Adrenal gland (tissue), 5 donors: ENCODE results near the gene FLG.
"Not testable (repeated sequence)": the region's sequence is repeated elsewhere in the genome, so short reads cannot be mapped to it uniquely, and the experiment has no call there.

ENCODE experiments used
- POLR2A ChIP-seq, 2 donors: fragments of 450-650 bp; IDR thresholded peaks; one replicate each; pipeline ENCODE4 v1.6.1; 2017; ENCODE audit warnings: antibody characterized with exemption in 2 of 2, mild to moderate bottlenecking in 2 of 2, moderate library complexity in 1 of 2
- TF ChIP-seq, protein P1 (sequence below), 6 experiments: fragments of 450-650 bp in 4 of 6; fragments of 200-600 bp in 2 of 6; sonication (generic) in 1 of 6; IDR thresholded peaks; 1 replicate in 5 of 6; 2 replicates in 1 of 6; pipeline versions ENCODE4 v1.5.1 to v1.8.0; 2016 to 2021; ENCODE audit warnings: antibody characterized with exemption in 6 of 6, mild to moderate bottlenecking in 2 of 6, moderate library complexity in 1 of 6
- donor health status: DM: no; HTN: no; CAD: no.

GRCh38 chr1:152303139-152303872 is 21.7 kb downstream of the FLG start:
- TF ChIP-seq, protein P1, sequence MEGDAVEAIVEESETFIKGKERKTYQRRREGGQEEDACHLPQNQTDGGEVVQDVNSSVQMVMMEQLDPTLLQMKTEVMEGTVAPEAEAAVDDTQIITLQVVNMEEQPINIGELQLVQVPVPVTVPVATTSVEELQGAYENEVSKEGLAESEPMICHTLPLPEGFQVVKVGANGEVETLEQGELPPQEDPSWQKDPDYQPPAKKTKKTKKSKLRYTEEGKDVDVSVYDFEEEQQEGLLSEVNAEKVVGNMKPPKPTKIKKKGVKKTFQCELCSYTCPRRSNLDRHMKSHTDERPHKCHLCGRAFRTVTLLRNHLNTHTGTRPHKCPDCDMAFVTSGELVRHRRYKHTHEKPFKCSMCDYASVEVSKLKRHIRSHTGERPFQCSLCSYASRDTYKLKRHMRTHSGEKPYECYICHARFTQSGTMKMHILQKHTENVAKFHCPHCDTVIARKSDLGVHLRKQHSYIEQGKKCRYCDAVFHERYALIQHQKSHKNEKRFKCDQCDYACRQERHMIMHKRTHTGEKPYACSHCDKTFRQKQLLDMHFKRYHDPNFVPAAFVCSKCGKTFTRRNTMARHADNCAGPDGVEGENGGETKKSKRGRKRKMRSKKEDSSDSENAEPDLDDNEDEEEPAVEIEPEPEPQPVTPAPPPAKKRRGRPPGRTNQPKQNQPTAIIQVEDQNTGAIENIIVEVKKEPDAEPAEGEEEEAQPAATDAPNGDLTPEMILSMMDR (IDR thresholded peaks at IDR 0.05) = not testable (repeated sequence)
- TF ChIP-seq POLR2A (IDR thresholded peaks at IDR 0.05) = not testable (repeated sequence)
